GM12865 (cell line): ENCODE measurements around the gene SCNN1B.

ENCODE experiments used
- DNase-seq: peaks from one replicate; pipeline ENCODE4 v3.0.0; 2010; ENCODE audit warnings: low read depth
- H3K4me3 ChIP-seq: 2 replicates; pipeline ENCODE4 v1.5.1; 2011; ENCODE audit warnings: mild to moderate bottlenecking, low read depth, low read length, control low read depth
- CTCF ChIP-seq: IDR thresholded peaks from 2 replicates; pipeline ENCODE4 v1.5.1; 2011; ENCODE audit warnings: low read length, control low read depth, low read depth, inconsistent platforms; ENCODE audit not compliant: insufficient read depth; ENCODE audit errors: missing control alignments

SCNN1B gene

GRCh38 chr16:23330161-23330560 is 28.1 kb downstream of the SCNN1B start:
- DNase-seq = no peak
- no peak overlapping the region for H3K4me3 ChIP-seq
- TF ChIP-seq CTCF = no peak

GRCh38 chr16:23330583-23331249 is 28.6 kb downstream of the SCNN1B start:
- no peak for DNase-seq
- TF ChIP-seq CTCF = no peak
- H3K4me3 ChIP-seq = no peak overlapping the region

DNA sequence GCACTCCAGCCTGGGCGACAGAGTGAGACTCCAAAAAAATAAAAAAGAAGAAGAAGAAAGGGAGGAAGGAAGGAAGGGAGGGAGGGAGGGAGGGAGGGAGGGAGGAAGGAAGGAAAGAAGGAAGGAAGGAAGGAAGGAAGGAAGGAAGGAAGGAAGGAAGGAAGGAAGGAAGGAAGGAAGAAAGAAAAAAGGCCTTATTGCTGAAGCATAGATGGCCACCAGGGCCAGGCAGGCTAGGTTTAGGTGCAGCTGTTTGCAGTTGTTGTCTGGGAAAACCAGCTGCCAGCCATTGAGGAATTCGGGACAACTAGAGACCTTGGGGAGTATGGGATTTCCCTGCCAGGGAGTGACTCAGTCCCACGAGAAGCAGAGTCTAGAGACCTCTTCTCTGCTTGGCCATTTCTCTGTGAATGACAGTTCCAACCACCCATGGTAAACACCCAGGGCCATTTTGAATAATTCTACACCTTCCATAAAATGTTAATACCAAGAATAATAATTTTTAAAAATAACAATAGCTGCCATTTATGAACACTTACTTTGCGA is 31.0 kb downstream of the SCNN1B start:
- TF ChIP-seq CTCF = no peak
- DNase-seq = no peak

GRCh38 chr16:23333831-23334456 is 31.8 kb downstream of the SCNN1B start:
- no peak overlapping the region for H3K4me3 ChIP-seq
- DNase-seq = no peak
- TF ChIP-seq CTCF = no peak

More for the DNA sequence above, 31.0 kb downstream of the SCNN1B start:
- no peak overlapping the region for H3K4me3 ChIP-seq

DNA sequence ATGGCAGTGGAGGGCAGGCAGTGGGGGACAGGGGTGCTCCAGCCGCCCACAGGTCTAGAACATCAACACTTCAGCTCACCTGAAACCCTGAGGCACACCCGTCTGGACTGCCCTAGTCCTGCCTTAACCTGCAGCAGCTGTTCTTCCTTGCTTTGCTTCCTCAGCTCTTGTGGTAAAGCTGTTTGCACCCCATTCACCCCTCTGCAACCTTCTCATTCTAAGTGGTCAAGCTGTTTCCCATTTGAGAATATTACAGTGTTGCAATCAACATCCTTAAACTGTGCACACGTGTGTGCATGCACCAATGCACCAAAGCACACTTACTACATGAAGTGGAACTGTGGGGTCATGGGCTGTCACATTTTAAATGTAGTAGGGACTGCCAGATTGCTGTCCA is 32.4 kb downstream of the SCNN1B start:
- peak; percentile 88 for DNase-seq
- H3K4me3 ChIP-seq = no peak overlapping the region
- TF ChIP-seq CTCF = no peak

DNA sequence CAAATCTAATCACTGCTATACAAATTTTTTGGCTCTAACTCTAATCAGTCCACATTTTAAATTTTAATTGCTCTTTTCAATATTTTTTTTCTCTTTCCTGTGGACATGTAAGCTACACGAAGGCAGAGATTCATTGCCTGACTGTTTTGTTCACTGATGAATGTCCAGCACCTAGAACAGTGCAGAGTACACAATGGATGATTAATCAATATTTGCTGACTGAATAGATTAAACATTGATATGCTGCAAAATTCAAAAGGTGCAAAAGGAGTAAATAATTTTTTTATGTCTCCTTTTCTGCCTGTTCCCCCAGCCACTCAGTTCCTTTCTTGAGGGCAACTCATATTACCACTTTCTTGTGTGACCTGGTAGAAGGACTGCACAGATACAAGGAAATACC is 32.8 kb downstream of the SCNN1B start:
- H3K4me3 ChIP-seq = no peak overlapping the region
- peak; percentile 31 for DNase-seq
- TF ChIP-seq CTCF = no peak
